ES-I3 (cell line): ENCODE results near the gene PPY.
"Not testable (repeated sequence)": the region's sequence is repeated elsewhere in the genome, so short reads cannot be mapped to it uniquely, and the experiment has no call there.

Source experiments
- H3K36me3 ChIP-seq: 2 replicates; pipeline ENCODE4 v1.6.1; 2013; ENCODE audit warnings: mild to moderate bottlenecking, low read length, control low read depth, moderate library complexity; ENCODE audit not compliant: insufficient read depth
- H3K4me1 ChIP-seq: 2 replicates; pipeline ENCODE4 v1.6.1; 2013; ENCODE audit warnings: mild to moderate bottlenecking, control low read depth, low read length; ENCODE audit not compliant: insufficient read depth
- H3K9ac ChIP-seq: 2 replicates; pipeline ENCODE4 v1.6.1; 2013; ENCODE audit warnings: low read depth, mild to moderate bottlenecking, low read length, moderate library complexity
- H3K9me3 ChIP-seq: 2 replicates; pipeline ENCODE4 v1.6.1; 2013; ENCODE audit warnings: mild to moderate bottlenecking, low read length, moderate library complexity; ENCODE audit not compliant: control insufficient read depth, insufficient read depth

Gene PPY

DNA sequence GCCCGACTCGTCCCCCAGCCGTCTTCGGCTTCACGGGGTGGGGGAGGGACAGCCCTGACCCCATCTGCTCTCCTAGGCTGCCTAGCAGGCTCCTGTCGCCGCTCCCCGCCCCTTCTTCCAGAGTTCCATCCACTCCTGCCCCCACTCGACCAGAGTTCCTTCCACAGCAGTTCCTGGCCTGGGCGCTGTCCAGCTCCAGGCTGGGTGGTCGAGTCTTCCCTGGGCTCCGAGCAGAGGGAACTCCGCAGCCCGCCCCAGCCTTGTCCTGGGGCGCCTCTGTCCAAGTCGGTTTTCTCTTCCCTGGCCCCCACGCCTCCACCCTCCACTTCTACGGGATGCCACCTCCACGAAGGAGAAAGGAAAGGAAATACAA, 10.1 kb upstream of the PPY start:
- Histone ChIP-seq H3K9me3 (no peaks in the 10 kb centered on the region), H3K9ac (peak overlapping the region; percentile 69), H3K4me1 (peaks cover 5% of the 10 kb centered on the region; the same call in 1 of the 2 replicates), H3K36me3 (no peaks in the 10 kb centered on the region)

DNA sequence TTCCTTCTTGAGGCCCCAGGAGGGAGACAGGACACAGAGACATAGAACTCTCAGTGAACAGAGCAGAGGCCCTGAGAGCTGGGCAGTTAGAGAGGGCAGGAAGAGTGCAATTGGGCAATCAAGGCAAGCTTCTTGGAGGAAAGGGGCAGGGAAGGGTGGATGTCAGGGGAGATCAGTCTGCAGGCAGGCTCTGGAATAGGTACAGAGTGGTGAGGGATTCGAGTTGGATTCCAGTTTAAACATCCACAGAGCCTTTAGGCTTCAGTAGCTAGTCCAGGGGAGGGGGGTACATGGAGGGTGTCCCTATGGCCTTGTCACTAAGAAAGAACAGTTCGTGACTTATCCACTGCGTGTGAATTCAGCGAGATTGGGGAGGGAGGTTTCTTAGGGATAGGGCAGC, 9.5 kb upstream of the PPY start:
- H3K9ac ChIP-seq: peak overlapping the region; percentile 69

DNA sequence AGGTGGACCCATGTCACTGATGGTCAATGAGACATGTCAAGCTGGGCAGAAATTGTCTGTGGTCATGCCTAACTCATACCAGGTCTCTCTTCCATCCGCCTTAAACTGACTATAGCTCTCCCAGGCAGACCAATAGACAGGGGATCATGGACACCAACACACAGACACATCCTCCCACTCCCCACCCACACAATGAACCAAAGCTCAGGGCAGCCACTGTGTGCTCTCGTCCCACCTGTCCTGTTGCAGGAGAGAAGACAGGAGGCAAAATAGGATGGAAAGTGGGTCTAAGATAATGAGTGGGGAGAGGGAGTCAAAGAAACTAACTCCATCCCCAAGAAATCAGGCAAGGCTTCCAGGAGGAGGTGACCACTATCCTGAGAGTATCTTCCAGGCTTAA, 8.3 kb upstream of the PPY start:
- H3K9me3 ChIP-seq: no peaks in the 10 kb centered on the region
- no peaks in the 10 kb centered on the region for H3K36me3 ChIP-seq
- no peak overlapping the region for H3K9ac ChIP-seq
- peaks cover 5% of the 10 kb centered on the region; the same call in 1 of the 2 replicates for H3K4me1 ChIP-seq

More for the DNA sequence above, 9.5 kb upstream of the PPY start:
- H3K4me1 ChIP-seq: peaks cover 5% of the 10 kb centered on the region; the same call in 1 of the 2 replicates
- no peaks in the 10 kb centered on the region for H3K36me3 ChIP-seq
- H3K9me3 ChIP-seq: no peaks in the 10 kb centered on the region

DNA sequence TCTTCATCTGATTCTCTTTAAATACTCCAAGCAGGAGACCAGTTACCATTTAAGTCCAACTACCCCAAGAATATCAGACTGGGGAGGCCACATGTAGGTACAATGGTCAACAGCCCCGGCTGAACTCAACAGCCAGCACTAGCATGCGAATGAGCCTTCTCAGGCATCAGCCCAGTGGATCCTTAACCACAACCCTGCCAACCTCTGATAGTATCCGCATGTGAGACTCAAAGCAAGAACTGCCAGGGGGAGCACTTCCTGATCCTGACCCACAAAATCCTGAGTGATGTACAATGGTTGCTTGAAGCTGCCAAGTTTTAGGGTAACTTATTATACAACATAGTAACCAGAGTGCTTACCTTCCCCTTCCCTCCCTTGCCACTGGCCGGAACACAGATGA, 7.5 kb upstream of the PPY start:
- Histone ChIP-seq H3K36me3 (no peaks in the 10 kb centered on the region), H3K9me3 (no peaks in the 10 kb centered on the region), H3K9ac (no peak overlapping the region), H3K4me1 (peaks cover 9% of the 10 kb centered on the region; the same call in 1 of the 2 replicates)

DNA sequence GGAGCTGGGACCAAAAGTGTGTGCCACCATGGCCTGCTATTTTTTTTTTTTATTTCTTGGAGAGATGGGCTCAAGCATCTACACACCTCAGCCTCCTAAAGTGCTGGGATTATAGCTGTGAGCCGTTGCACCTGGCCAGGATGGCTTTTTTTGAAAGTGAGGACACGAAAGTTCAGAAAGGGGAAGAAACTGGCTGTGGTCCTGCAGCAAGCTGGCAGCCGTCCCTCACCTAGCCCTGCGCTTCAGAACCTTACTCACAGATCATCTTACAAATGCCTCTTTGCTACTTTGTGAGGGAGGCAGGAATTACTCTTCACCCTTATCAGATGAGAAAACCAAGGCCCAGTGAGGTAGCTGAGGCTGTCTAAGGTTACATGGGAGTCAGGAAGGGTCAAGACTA, 4.5 kb upstream of the PPY start:
- Histone ChIP-seq H3K36me3 (no peaks in the 10 kb centered on the region), H3K9ac (no peak overlapping the region), H3K9me3 (no peaks in the 10 kb centered on the region), H3K4me1 (peaks cover 10% of the 10 kb centered on the region; the same call in 1 of the 2 replicates)

DNA sequence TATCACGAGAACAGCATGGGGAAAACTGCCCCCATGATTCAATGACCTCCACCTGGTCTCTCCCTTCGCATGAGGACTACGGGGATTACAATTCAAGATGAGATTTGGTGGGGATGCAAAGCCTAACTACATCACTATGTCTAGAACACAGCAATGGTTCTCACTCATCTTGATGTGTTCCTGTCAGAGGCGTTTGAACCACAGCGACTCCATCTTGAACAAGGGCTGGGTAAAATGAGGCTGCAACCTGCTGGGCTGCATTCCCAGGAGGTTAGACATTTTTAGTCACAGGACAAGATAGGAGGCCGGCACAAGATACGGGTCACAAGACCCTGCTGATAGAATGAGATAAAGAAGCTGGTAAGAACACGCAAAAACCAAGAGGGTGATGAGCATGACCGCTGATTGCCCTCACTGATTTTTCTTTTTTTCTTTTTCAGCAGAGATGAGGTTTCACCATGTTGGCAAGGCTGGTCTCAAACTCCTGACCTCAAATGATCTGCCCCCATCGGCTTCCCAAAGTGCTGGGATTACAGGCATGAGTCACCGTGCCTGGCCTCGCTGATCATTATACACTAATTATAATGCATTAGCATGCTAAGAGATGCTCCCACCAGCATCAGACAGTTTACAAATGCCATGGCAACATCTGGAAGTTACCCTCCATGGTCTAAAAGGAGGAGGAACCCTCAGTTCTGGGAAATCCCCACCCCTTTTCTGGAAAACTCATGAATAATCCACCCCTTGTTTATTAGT, 3.0 kb upstream of the PPY start:
- Histone ChIP-seq H3K4me1 (peaks cover 14% of the 10 kb centered on the region; the same call in 1 of the 2 replicates), H3K9ac (no peak overlapping the region), H3K36me3 (no peaks in the 10 kb centered on the region), H3K9me3 (no peaks in the 10 kb centered on the region)

GRCh38 chr17:43940630-43941029, 1.6 kb downstream of the PPY start:
- H3K4me1 ChIP-seq: peaks cover 17% of the 10 kb centered on the region; the same call in 1 of the 2 replicates
- no peaks in the 10 kb centered on the region for H3K36me3 ChIP-seq
- no peak overlapping the region for H3K9ac ChIP-seq
- no peaks in the 10 kb centered on the region for H3K9me3 ChIP-seq

DNA sequence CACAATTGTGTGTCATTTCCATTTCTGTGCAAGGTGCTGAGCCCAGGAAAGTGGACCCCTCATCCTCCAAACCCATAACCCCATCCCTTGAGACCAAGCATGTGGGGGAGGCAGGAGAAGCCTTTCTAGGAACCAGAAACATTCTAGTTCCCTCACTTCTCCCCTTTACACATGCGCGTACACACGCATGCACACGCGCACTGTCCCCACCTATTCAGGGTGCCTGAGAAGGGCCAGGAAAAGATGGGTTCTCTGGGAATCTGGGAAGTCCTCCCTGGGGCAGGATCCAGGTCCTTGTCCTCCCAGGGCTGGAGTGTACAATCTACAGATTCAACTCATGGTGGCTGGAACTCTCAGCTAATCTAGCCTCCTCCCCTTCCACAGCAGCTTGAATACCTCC, 2.4 kb downstream of the PPY start:
- no peaks in the 10 kb centered on the region for H3K36me3 ChIP-seq
- no peak overlapping the region for H3K9ac ChIP-seq
- H3K9me3 ChIP-seq: no peaks in the 10 kb centered on the region
- peaks cover 14% of the 10 kb centered on the region; the same call in 1 of the 2 replicates for H3K4me1 ChIP-seq

DNA sequence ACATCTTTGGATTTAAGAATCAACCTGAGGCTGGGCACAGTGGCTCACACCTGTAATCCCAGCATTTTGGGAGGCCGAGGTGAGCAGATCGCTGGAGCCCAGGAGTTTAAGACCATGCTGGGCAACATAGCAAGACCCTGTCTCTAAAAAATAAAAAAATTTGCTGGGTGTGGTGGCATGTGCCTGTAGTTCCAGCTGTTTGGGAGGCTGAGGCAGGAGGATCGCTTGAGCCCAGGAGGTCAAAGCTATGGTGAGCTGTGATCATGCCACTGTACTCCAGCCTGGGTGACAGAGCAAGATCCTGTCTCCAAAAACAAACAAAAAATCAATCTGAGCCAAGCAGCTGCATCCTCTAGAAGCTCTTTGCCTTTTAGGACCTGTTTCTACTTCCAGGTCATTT, 2.8 kb downstream of the PPY start:
- H3K36me3 ChIP-seq, H3K9ac ChIP-seq, H3K9me3 ChIP-seq: not testable (repeated sequence)
- peaks cover 14% of the 10 kb centered on the region; the same call in 1 of the 2 replicates for H3K4me1 ChIP-seq

- H3K9ac ChIP-seq: no peak overlapping the region
- peaks cover 13% of the 10 kb centered on the region; the same call in 1 of the 2 replicates for H3K4me1 ChIP-seq
- no peaks in the 10 kb centered on the region for H3K9me3 ChIP-seq
- no peaks in the 10 kb centered on the region for H3K36me3 ChIP-seq
Measured at GRCh38 chr17:43938838-43939182, 3.5 kb downstream of the PPY start.

DNA sequence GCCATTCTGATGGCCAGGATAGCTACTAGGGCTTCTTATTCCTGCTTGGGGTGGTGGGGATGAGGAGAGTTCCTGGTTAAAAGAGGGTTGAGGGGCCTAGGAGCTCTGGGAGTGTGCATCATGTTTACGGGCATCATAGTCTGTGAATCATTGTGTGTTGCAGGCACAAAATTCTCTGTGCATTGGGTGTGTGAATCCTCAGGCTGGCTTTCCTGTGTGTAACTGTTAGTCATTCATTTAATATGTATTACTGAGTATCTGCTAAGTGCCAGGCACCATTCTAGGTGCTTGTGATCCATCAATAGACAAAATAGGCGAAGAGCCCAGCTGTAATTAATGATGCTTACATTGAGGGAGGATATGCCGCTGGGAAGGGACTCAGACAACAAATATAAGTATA, 5.8 kb downstream of the PPY start:
- Histone ChIP-seq H3K9ac (no peak overlapping the region), H3K36me3 (no peaks in the 10 kb centered on the region), H3K4me1 (peaks cover 10% of the 10 kb centered on the region; the same call in 1 of the 2 replicates), H3K9me3 (no peaks in the 10 kb centered on the region)

- Histone ChIP-seq H3K36me3 (no peaks in the 10 kb centered on the region), H3K4me1 (peaks cover 8% of the 10 kb centered on the region; the same call in 1 of the 2 replicates), H3K9me3 (no peaks in the 10 kb centered on the region), H3K9ac (no peak overlapping the region)
Measured at GRCh38 chr17:43935926-43936261, 6.4 kb downstream of the PPY start.

GRCh38 chr17:43935204-43935925, 6.9 kb downstream of the PPY start:
- Histone ChIP-seq H3K36me3 (no peaks in the 10 kb centered on the region), H3K4me1 (peaks cover 4% of the 10 kb centered on the region; the same call in 1 of the 2 replicates), H3K9ac (no peak overlapping the region), H3K9me3 (no peaks in the 10 kb centered on the region)

- H3K36me3 ChIP-seq: no peaks in the 10 kb centered on the region
- H3K9me3 ChIP-seq: no peaks in the 10 kb centered on the region
- peaks cover 6% of the 10 kb centered on the region; the same call in 1 of the 2 replicates for H3K4me1 ChIP-seq
- no peak overlapping the region for H3K9ac ChIP-seq
Measured at GRCh38 chr17:43932923-43933322, 9.4 kb downstream of the PPY start.

- H3K9me3 ChIP-seq: no peaks in the 10 kb centered on the region
- H3K9ac ChIP-seq: no peak overlapping the region
- H3K4me1 ChIP-seq: peaks cover 10% of the 10 kb centered on the region; the same call in 1 of the 2 replicates
- no peaks in the 10 kb centered on the region for H3K36me3 ChIP-seq
Measured at GRCh38 chr17:43932357-43932756, 9.9 kb downstream of the PPY start.
